Fibroblast of pulmonary artery (primary cell): ENCODE data around the gene AQP12A.

Experiments
- DNase-seq: peaks from one replicate; pipeline ENCODE4 v3.0.0-alpha.2; 2010; ENCODE audit warnings: low read depth
- H3K4me3 ChIP-seq: replicated peaks from 2 replicates; pipeline ENCODE4 v1.5.1; 2011; ENCODE audit warnings: low read depth, mild to moderate bottlenecking, control low read depth, low read length, moderate library complexity
- CTCF ChIP-seq: IDR thresholded peaks from 2 replicates; pipeline ENCODE4 v1.5.1; 2011; ENCODE audit warnings: mild to moderate bottlenecking, control low read depth, low read length, inconsistent platforms; ENCODE audit errors: missing control alignments

AQP12A gene

GRCh38 chr2:240732911-240733622 is 41.4 kb downstream of the AQP12A start:
- no peak overlapping the region for H3K4me3 ChIP-seq
- TF ChIP-seq CTCF, result no peak
- no peak for DNase-seq

- no peak overlapping the region for H3K4me3 ChIP-seq
- no peak for TF ChIP-seq CTCF
- DNase-seq, result no peak
These were observed 42.3 kb downstream of the AQP12A start for GRCh38 chr2:240733803-240734495.

- no peak for DNase-seq
- no peak for TF ChIP-seq CTCF
- no peak overlapping the region for H3K4me3 ChIP-seq
These were observed 43.1 kb downstream of the AQP12A start for GRCh38 chr2:240734756-240735155.

GRCh38 chr2:240735476-240735875 is 43.8 kb downstream of the AQP12A start:
- no peak for TF ChIP-seq CTCF
- no peak overlapping the region for H3K4me3 ChIP-seq
- no peak for DNase-seq

GRCh38 chr2:240736281-240737250 is 44.9 kb downstream of the AQP12A start:
- no peak overlapping the region for H3K4me3 ChIP-seq
- TF ChIP-seq CTCF, result no peak
- no peak for DNase-seq

GRCh38 chr2:240737512-240737911 is 45.8 kb downstream of the AQP12A start:
- no peak overlapping the region for H3K4me3 ChIP-seq
- no peak for DNase-seq
- no peak for TF ChIP-seq CTCF
